ENCODE measurements around the gene KLHL34. TPM values are rescaled to one million over a fixed set of nuclear protein-coding genes. Genes with fewer than 3 reads are reported as not detected.

KLHL34 gene
- total RNA-seq, 1 donor from 2014 or later = not detected

DNA sequence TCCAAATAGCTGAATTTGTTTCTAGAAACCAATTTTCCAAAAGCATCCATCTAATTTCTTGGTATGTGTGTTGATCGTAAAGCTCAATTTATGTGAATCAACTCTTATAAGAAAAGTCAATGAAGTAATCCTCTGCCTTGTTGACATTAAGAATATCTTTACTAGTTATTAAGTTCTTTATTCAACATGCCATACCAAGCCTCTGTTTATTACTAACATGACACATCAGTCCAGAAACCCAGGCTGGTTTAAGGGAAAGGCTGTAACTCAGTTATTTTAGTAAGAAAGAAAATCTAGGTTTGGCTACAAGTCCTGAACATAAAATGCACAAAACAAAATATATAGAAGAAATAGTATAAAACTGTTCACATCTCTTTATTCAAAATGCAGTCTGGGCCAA, 48.0 kb downstream of the KLHL34 start:
- Mint-ChIP-seq H3K4me3 (no peak overlapping the region), H3K36me3 (peaks cover 2% of the 10 kb centered on the region), H3K4me1 (peaks cover 7% of the 10 kb centered on the region), H3K27me3 (ENCODE audit: insufficient read depth, low read depth) (no peaks in the 10 kb centered on the region), H3K9me3 (no peaks in the 10 kb centered on the region), H3K27ac (no peak overlapping the region)
- Histone ChIP-seq H3K4me3 (no peak overlapping the region), H3K27me3 (no peaks in the 10 kb centered on the region), H3K9me3 (ENCODE audit: low read depth) (peaks cover 5% of the 10 kb centered on the region), H2AFZ (replicated peaks) (no peak overlapping the region), H3K36me3 (no peaks in the 10 kb centered on the region), H3K27ac (no peak overlapping the region), H3K79me2 (ENCODE audit: low read depth) (no peaks in the 10 kb centered on the region), H4K20me1 (ENCODE audit: low read depth) (no peaks in the 10 kb centered on the region), H3K4me1 (no peaks in the 10 kb centered on the region), H3K9ac (no peak overlapping the region), H3F3A (ENCODE audit: low read depth) (no peaks in the 10 kb centered on the region), H3K4me2 (no peak overlapping the region)
- TF ChIP-seq EZH2 (IDR thresholded peaks at IDR 0.05) = no peak
- TF ChIP-seq, protein P1, sequence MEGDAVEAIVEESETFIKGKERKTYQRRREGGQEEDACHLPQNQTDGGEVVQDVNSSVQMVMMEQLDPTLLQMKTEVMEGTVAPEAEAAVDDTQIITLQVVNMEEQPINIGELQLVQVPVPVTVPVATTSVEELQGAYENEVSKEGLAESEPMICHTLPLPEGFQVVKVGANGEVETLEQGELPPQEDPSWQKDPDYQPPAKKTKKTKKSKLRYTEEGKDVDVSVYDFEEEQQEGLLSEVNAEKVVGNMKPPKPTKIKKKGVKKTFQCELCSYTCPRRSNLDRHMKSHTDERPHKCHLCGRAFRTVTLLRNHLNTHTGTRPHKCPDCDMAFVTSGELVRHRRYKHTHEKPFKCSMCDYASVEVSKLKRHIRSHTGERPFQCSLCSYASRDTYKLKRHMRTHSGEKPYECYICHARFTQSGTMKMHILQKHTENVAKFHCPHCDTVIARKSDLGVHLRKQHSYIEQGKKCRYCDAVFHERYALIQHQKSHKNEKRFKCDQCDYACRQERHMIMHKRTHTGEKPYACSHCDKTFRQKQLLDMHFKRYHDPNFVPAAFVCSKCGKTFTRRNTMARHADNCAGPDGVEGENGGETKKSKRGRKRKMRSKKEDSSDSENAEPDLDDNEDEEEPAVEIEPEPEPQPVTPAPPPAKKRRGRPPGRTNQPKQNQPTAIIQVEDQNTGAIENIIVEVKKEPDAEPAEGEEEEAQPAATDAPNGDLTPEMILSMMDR (IDR thresholded peaks at IDR 0.05) = no peak
- no peak for TF ChIP-seq EZH2phosphoT487 (IDR thresholded peaks at IDR 0.05)
- DNase-seq (ENCODE audit: low spot score) = no peak

DNA sequence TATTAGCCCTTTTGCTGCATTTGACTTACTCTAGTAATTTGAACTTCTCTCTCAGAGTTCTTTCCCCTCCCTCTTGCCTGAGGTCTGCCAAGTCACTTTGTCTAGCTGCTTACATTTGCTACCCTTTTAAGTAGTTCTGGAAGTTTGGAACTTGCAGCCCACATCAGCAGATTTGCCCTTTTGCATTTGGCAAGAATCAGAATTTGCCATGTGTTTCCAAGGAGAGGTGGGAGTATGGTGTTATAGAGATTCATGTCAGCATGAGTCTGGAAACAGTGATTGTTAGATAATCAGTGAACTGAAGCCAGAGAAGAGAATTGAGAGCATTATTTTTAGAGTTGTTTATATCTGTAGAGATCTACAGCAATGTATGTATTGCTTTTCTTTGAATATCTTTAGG, 52.1 kb downstream of the KLHL34 start:
- H3K9me3 Mint-ChIP-seq = no peaks in the 10 kb centered on the region
- Histone ChIP-seq H3K4me2 (no peak overlapping the region), H3K9ac (no peak overlapping the region), H3K4me1 (no peaks in the 10 kb centered on the region), H3K9me3 (ENCODE audit: low read depth) (peaks cover 5% of the 10 kb centered on the region), H3K27me3 (no peaks in the 10 kb centered on the region), H3F3A (ENCODE audit: low read depth) (no peaks in the 10 kb centered on the region), H4K20me1 (ENCODE audit: low read depth) (no peaks in the 10 kb centered on the region), H3K27ac (no peak overlapping the region), H3K79me2 (ENCODE audit: low read depth) (no peaks in the 10 kb centered on the region), H2AFZ (replicated peaks) (no peak overlapping the region), H3K36me3 (no peaks in the 10 kb centered on the region), H3K4me3 (no peak overlapping the region)
- DNase-seq (ENCODE audit: low spot score) = no peak
- no peaks in the 10 kb centered on the region for H3K36me3 Mint-ChIP-seq
- H3K4me3 Mint-ChIP-seq = no peak overlapping the region
- peak overlapping the region; percentile 43 for H3K27ac Mint-ChIP-seq
- no peak for TF ChIP-seq EZH2 (IDR thresholded peaks at IDR 0.05)
- TF ChIP-seq EZH2phosphoT487 (IDR thresholded peaks at IDR 0.05) = no peak
- no peaks in the 10 kb centered on the region for H3K27me3 Mint-ChIP-seq (ENCODE audit: insufficient read depth, low read depth)
- peaks cover 7% of the 10 kb centered on the region for H3K4me1 Mint-ChIP-seq

Other genes starting within 250 kb of the KLHL34 start
- gene SMPX, start 99.8 kb upstream of the KLHL34 start, total RNA-seq (ENCODE audit: low replicate concordance) = not detected in 2 replicates
- gene MBTPS2, start 181.3 kb upstream of the KLHL34 start, total RNA-seq (ENCODE audit: low replicate concordance) = 5.2 and 8.4 TPM in 2 replicates
- gene YY2, start 197.7 kb upstream of the KLHL34 start, total RNA-seq (ENCODE audit: low replicate concordance) = 0.22 and 0.56 TPM in 2 replicates

All from neural progenitor cell (in vitro differentiated cells).